Gastrocnemius medialis (tissue), 4 donors: ENCODE results near the gene ZKSCAN5. TPM values are rescaled to one million over a fixed set of nuclear protein-coding genes. Genes with fewer than 3 reads are reported as not detected.

Source experiments
- ATAC-seq, 2 donors: fragments of 150-250 bp; one replicate each; pipeline ENCODE4 v1.9.1; 2016
- DNase-seq, 2 donors: peaks; one replicate each; pipeline ENCODE4 v3.0.0-alpha.2; 2019
- H3K27ac ChIP-seq, 4 donors: fragments of 200-600 bp; sonication (generic); 1 replicate in 1 of 4; 2 replicates in 3 of 4; pipeline ENCODE4 v1.5.1; 2016 to 2018; ENCODE audit warnings: mild to moderate bottlenecking in 2 of 4, moderate library complexity in 1 of 4
- H3K27me3 ChIP-seq, 3 donors: fragments of 200-600 bp; sonication (generic) in 2 of 3; 1 replicate in 1 of 3; 2 replicates in 2 of 3; pipeline versions ENCODE4 v1.5.1 to v1.6.0; 2016 to 2019; ENCODE audit warnings: mild to moderate bottlenecking in 1 of 3, moderate library complexity in 1 of 3
- H3K36me3 ChIP-seq, 2 donors: fragments of 200-600 bp; sonication (generic) in 1 of 2; one replicate each; pipeline ENCODE4 v1.5.1; 2017 to 2018
- H3K4me1 ChIP-seq, 2 donors: fragments of 200-600 bp; sonication (generic) in 1 of 2; one replicate each; pipeline ENCODE4 v1.5.1; 2016 to 2017; ENCODE audit warnings: mild to moderate bottlenecking in 2 of 2
- H3K4me3 ChIP-seq, 4 donors: fragments of 200-600 bp; sonication (generic) in 3 of 4; 1 replicate in 1 of 4; 2 replicates in 3 of 4; pipeline ENCODE4 v1.5.1; 2016 to 2019; ENCODE audit warnings: mild to moderate bottlenecking in 2 of 4
- H3K9me3 ChIP-seq, 3 donors: fragments of 200-600 bp; sonication (generic) in 2 of 3; 1 replicate in 1 of 3; 2 replicates in 2 of 3; pipeline ENCODE4 v1.5.1; 2016 to 2019
- CTCF ChIP-seq, 5 experiments: fragments of 450-650 bp in 3 of 5; fragments of 200-600 bp in 2 of 5; sonication (generic) in 2 of 5; IDR thresholded peaks in 4 of 5; conservative IDR thresholded peaks in 1 of 5; 1 replicate in 4 of 5; 2 replicates in 1 of 5; pipeline ENCODE4 v1.5.1; 2016 to 2019; ENCODE audit warnings: antibody characterized with exemption in 5 of 5, mild to moderate bottlenecking in 3 of 5, moderate library complexity in 3 of 5
- POLR2A ChIP-seq, 2 donors: fragments of 450-650 bp; IDR thresholded peaks; one replicate each; pipeline ENCODE4 v1.6.1; 2017; ENCODE audit warnings: antibody characterized with exemption in 2 of 2, mild to moderate bottlenecking in 2 of 2, moderate library complexity in 2 of 2
- in situ Hi-C, 4 donors: fragments of 200-750 bp; cut with MboI; loops; one replicate each; pipeline versions ENCODE4 v1.15.0 to v1.8.0; 2017; ENCODE audit warnings: low sequenced_read_pairs in 4 of 4
- intact Hi-C: fragments of 100-400 bp; cut with DNase I; formaldehyde crosslinking; loops from one replicate; pipeline ENCODE4 v1.15.1; 2023; ENCODE audit warnings: low total_unique reads
- total RNA-seq, 4 donors: library from RNA; depleted of rRNA; stranded (reverse); fragments of >200 nt; gene quantifications; one replicate each; pipeline versions ENCODE4 v1.1.0 to v1.2.3, GENCODE V29; 2016

Gene ZKSCAN5
- total RNA-seq, result 10 to 100 TPM in 3 of 4 donors, 1 to 10 TPM in 1; 7.3 to 12.3 (median 10.5) TPM

- Histone ChIP-seq H3K27me3 (no peaks in the 10 kb centered on the region), H3K9me3 (no peaks in the 10 kb centered on the region), H3K4me1 (peaks cover 29 to 30% of the 10 kb centered on the region in 2 donors), H3K27ac (peak within 1 kb of the TSS; percentile 97 to 99 (median 98)), H3K36me3 (no peaks in the 10 kb centered on the region), H3K4me3 (peak within 1 kb of the TSS; percentile 82 to 99 (median 94))
- TF ChIP-seq POLR2A (IDR thresholded peaks at IDR 0.05) (peak; percentile 53 to 83), CTCF (IDR thresholded peaks at IDR 0.05 in 4 of 5, conservative IDR thresholded peaks at IDR 0.05 in 1 of 5) (peak in 1 of 5 experiments; percentile 14)
- peak; percentile 93 for ATAC-seq
- intact Hi-C loops, result loop anchor here (1.0 to 5.0 kb wide), 7 partner anchors 32 to 576 kb away; partner anchors contain the start of genes ARPC1A, BUD31, CPSF4 and PDAP1
- peak; percentile 98 for DNase-seq
- in situ Hi-C loops, result loop anchor here in 2 of 4 donors (5.0 to 10.0 kb wide), 2 partner anchors 48 to 50 kb away; partner anchors contain the start of genes FAM200A (in 2 of the 2) and ZNF655 (in 1 of the 2)
These were observed at the start of gene ZKSCAN5 for GRCh38 chr7:99504603-99505323. ZKSCAN5 (plus strand) TSS chr7:99504662; CDS start chr7:99506045, 1,383 bp downstream.

- H3K4me3 ChIP-seq, result no peak overlapping the region
- H3K36me3 ChIP-seq, result peaks cover 2 to 67% of the 10 kb centered on the region in 2 donors
- peaks cover 7 to 14% of the 10 kb centered on the region in 2 donors for H3K4me1 ChIP-seq
- H3K9me3 ChIP-seq, result no peaks in the 10 kb centered on the region
- in situ Hi-C loops (no loop called here), intact Hi-C loops (no loop called here)
- no peaks in the 10 kb centered on the region for H3K27me3 ChIP-seq
- TF ChIP-seq POLR2A (IDR thresholded peaks at IDR 0.05), result no peak
- TF ChIP-seq CTCF (IDR thresholded peaks at IDR 0.05 in 4 of 5, conservative IDR thresholded peaks at IDR 0.05 in 1 of 5), result no peak
- H3K27ac ChIP-seq, result no peak overlapping the region
- DNase-seq (no peak), ATAC-seq (no peak)
These were observed 48.6 kb upstream of the ZKSCAN5 start for GRCh38 chr7:99455874-99456273.

- H3K4me3 ChIP-seq, result no peak overlapping the region
- intact Hi-C loops (no loop called here), in situ Hi-C loops (no loop called here)
- ATAC-seq (no peak), DNase-seq (no peak)
- H3K27me3 ChIP-seq, result no peaks in the 10 kb centered on the region
- no peak for TF ChIP-seq POLR2A (IDR thresholded peaks at IDR 0.05)
- no peak for TF ChIP-seq CTCF (IDR thresholded peaks at IDR 0.05 in 4 of 5, conservative IDR thresholded peaks at IDR 0.05 in 1 of 5)
- peaks cover 2 to 63% of the 10 kb centered on the region in 2 donors for H3K36me3 ChIP-seq
- no peaks in the 10 kb centered on the region for H3K9me3 ChIP-seq
- H3K4me1 ChIP-seq, result peaks cover 11 to 17% of the 10 kb centered on the region in 2 donors
- peak overlapping the region in 1 of 4 donors; percentile 48 for H3K27ac ChIP-seq
These were observed 48.2 kb upstream of the ZKSCAN5 start for GRCh38 chr7:99456288-99456687.

GRCh38 chr7:99457050-99457649, 47.3 kb upstream of the ZKSCAN5 start:
- Histone ChIP-seq H3K4me3 (no peak overlapping the region), H3K4me1 (peaks cover 12 to 17% of the 10 kb centered on the region in 2 donors), H3K36me3 (peaks cover 2 to 62% of the 10 kb centered on the region in 2 donors), H3K27ac (peak overlapping the region in 1 of 4 donors; percentile 48), H3K9me3 (no peaks in the 10 kb centered on the region), H3K27me3 (no peaks in the 10 kb centered on the region)
- ATAC-seq (no peak), DNase-seq (no peak)
- TF ChIP-seq CTCF (IDR thresholded peaks at IDR 0.05 in 4 of 5, conservative IDR thresholded peaks at IDR 0.05 in 1 of 5), result no peak
- TF ChIP-seq POLR2A (IDR thresholded peaks at IDR 0.05), result no peak
- in situ Hi-C loops, result no loop called here
- intact Hi-C loops, result no loop called here
